ENCODE measurements around the gene ALDH18A1. TPM values are rescaled to one million over a fixed set of nuclear protein-coding genes. Genes with fewer than 3 reads are reported as not detected.

ALDH18A1 gene
- total and polyA plus RNA-seq, 2 of the 8 experiments (the other 6 are each of a cell fraction or from before 2014, with no cell fraction given), result 59.6 to 128 TPM

GRCh38 chr10:95573964-95574604, 82.4 kb downstream of the ALDH18A1 start:
- 85% methylated on average over 6 of the region's 6 CpGs; no CpG with 5 or more reads in 1 of the 2 experiments for WGBS, 2 experiments (ENCODE audit: extremely low coverage in 1 of 2, insufficient coverage in 1 of 2, insufficient read length in 1 of 2, insufficient replicate concordance in 2 of 2, low coverage in 1 of 2, low lambda C conversion rate in 2 of 2, missing lambda C conversion rate in 1 of 2)
- Histone ChIP-seq H2BK15ac (ENCODE audit: low read length) (no peak overlapping the region), H3K79me2 (ENCODE audit: control insufficient read depth in 1 of 2, insufficient read depth in 2 of 2, low read length in 2 of 2) (no peaks in the 10 kb centered on the region), H3K4me2 (ENCODE audit: insufficient read depth in 1 of 2, low read depth in 2 of 2, low read length in 2 of 2) (no peak overlapping the region), H2BK12ac (ENCODE audit: low read depth, low read length) (no peak overlapping the region), H2BK5ac (ENCODE audit: low read depth, low read length) (no peak overlapping the region), H3K9me3 (ENCODE audit: insufficient read depth in 2 of 2, low read depth in 1 of 2, low read length in 1 of 2) (no peaks in the 10 kb centered on the region), H3K9ac (replicated peaks in 1 of 4; ENCODE audit: extremely low read depth in 1 of 4, low read depth in 3 of 4, low read length in 3 of 4) (no peak overlapping the region), H3K23ac (ENCODE audit: insufficient read length) (no peak overlapping the region), H2AK5ac (ENCODE audit: low read depth, low read length) (no peak overlapping the region), H3K27ac (ENCODE audit: low read depth, low read length) (no peak overlapping the region), H4K91ac (replicated peaks; ENCODE audit: insufficient read length, low read length) (no peak overlapping the region), H3K14ac (ENCODE audit: insufficient read length) (no peak overlapping the region), H3K27me3 (replicated peaks in 1 of 4; ENCODE audit: control insufficient read depth in 3 of 4, extremely low read depth in 1 of 4, insufficient read depth in 3 of 4, low read length in 3 of 4) (no peaks in the 10 kb centered on the region), H3K4me1 (replicated peaks in 1 of 4; ENCODE audit: control insufficient read depth in 3 of 4, insufficient read depth in 4 of 4, low read length in 3 of 4) (no peaks in the 10 kb centered on the region), H3K36me3 (ENCODE audit: control insufficient read depth in 2 of 4, insufficient read depth in 4 of 4, low read length in 3 of 4) (no peaks in the 10 kb centered on the region), H3K4ac (replicated peaks; ENCODE audit: insufficient read length, low read depth, low read length) (no peak overlapping the region), H2AFZ (ENCODE audit: low read length) (no peak overlapping the region), H3K23me2 (ENCODE audit: low read depth, low read length) (no peaks in the 10 kb centered on the region), H3K4me3 (ENCODE audit: extremely low read depth in 1 of 4, insufficient read depth in 2 of 4, low read depth in 3 of 4, low read length in 4 of 4) (no peak overlapping the region), H2BK120ac (replicated peaks; ENCODE audit: low read depth, low read length) (no peak overlapping the region), H4K8ac (ENCODE audit: extremely low read depth, insufficient read depth, low read length) (no peak overlapping the region), H3K56ac (replicated peaks; ENCODE audit: insufficient read length, low read depth, low read length) (no peak overlapping the region), H4K20me1 (replicated peaks in 1 of 2; ENCODE audit: control insufficient read depth in 1 of 2, insufficient read depth in 2 of 2, low read length in 2 of 2) (no peaks in the 10 kb centered on the region), H4K5ac (ENCODE audit: insufficient read length, low read depth, low read length) (no peak overlapping the region), H2BK20ac (ENCODE audit: low read length) (no peak overlapping the region), H3K18ac (ENCODE audit: extremely low read depth, low read length) (no peak overlapping the region), H3K79me1 (ENCODE audit: low read depth, low read length) (no peaks in the 10 kb centered on the region)
- ChIA-PET CTCF (ENCODE audit: partially characterized antibody) (interaction anchor here (0.9 to 1.6 kb wide), 3 partner anchors 72 to 365 kb away, joined by 3 read pairs; no protein-coding TSS in a partner anchor), POLR2A (ENCODE audit: partially characterized antibody) (no interaction called here)
- TF ChIP-seq ATF2 (IDR thresholded peaks at IDR 0.05; ENCODE audit: low read length), result no peak
- no peak for TF ChIP-seq CHD2 (IDR thresholded peaks at IDR 0.05; ENCODE audit: low read length)
- no peak for TF ChIP-seq TAF7 (optimal IDR thresholded peaks at IDR 0.05; ENCODE audit: borderline replicate concordance, low read depth, low read length)
- TF ChIP-seq NANOG (IDR thresholded peaks at IDR 0.05; ENCODE audit: insufficient read depth, low read depth, low read length, poor library complexity, severe bottlenecking), result no peak
- TF ChIP-seq SUZ12 (IDR thresholded peaks at IDR 0.05; ENCODE audit: low read length), result no peak
- DNase-seq (ENCODE audit: low read depth in 1 of 2, low spot score in 2 of 2) (no peak), FAIRE-seq (no peak)

All from H1 (cell line).